Common myeloid progenitor, CD34-positive (primary cell): ENCODE measurements around the gene EDEM1.

Experiments
- CTCF ChIA-PET: fragments of 350-600 bp; sonication (Branson Sonifier 250); formaldehyde crosslinking; loops from one replicate; lab custom pipeline; 2021; ENCODE audit warnings: antibody characterized with exemption; lab: Charles Lee
- POLR2A ChIA-PET: fragments of 350-600 bp; sonication (Branson Sonifier 250); formaldehyde crosslinking; loops from one replicate; lab custom pipeline; 2021; ENCODE audit warnings: antibody characterized with exemption; lab: Charles Lee
- DNase-seq, 3 donors: peaks; one replicate each; pipeline versions ENCODE4 v3.0.0 to v3.0.0-alpha.2; 2013
- H3K27ac ChIP-seq, 2 experiments: 1 replicate in 1 of 2; 2 replicates in 1 of 2; pipeline ENCODE4 v1.7.0; 2013; ENCODE audit warnings: inconsistent platforms in 2 of 2, low read length in 2 of 2, mild to moderate bottlenecking in 2 of 2, low read depth in 1 of 2, moderate library complexity in 1 of 2; ENCODE audit not compliant: severe bottlenecking in 2 of 2, insufficient read depth in 1 of 2, poor library complexity in 1 of 2
- H3K27me3 ChIP-seq, 5 experiments: replicated peaks in 2 of 5; 1 replicate in 3 of 5; 2 replicates in 2 of 5; pipeline versions ENCODE4 v1.6.1 to v1.7.0; 2013; ENCODE audit warnings: low read length in 4 of 5, mild to moderate bottlenecking in 2 of 5, moderate library complexity in 2 of 5, inconsistent platforms in 1 of 5; ENCODE audit not compliant: insufficient read depth in 5 of 5, control insufficient read depth in 4 of 5
- H3K36me3 ChIP-seq, 4 experiments: 1 replicate in 2 of 4; 2 replicates in 2 of 4; pipeline versions ENCODE4 v1.6.1 to v1.7.0; 2013; ENCODE audit warnings: low read length in 3 of 4, control low read depth in 1 of 4, mild to moderate bottlenecking in 1 of 4; ENCODE audit not compliant: control insufficient read depth in 4 of 4, insufficient read depth in 4 of 4
- H3K4me1 ChIP-seq, 4 experiments: 1 replicate in 3 of 4; 2 replicates in 1 of 4; pipeline versions ENCODE4 v1.6.1 to v1.7.1; 2013; ENCODE audit warnings: low read length in 3 of 4, mild to moderate bottlenecking in 3 of 4, control low read depth in 1 of 4, inconsistent platforms in 1 of 4, moderate library complexity in 1 of 4; ENCODE audit not compliant: control insufficient read depth in 4 of 4, insufficient read depth in 4 of 4; ENCODE audit errors: control extremely low read depth in 1 of 4
- H3K4me3 ChIP-seq, 7 experiments: 1 replicate in 4 of 7; 2 replicates in 3 of 7; pipeline versions ENCODE4 v1.5.1 to v1.7.0; 2013; ENCODE audit warnings: mild to moderate bottlenecking in 7 of 7, low read length in 6 of 7, moderate library complexity in 6 of 7, inconsistent platforms in 2 of 7, low read depth in 2 of 7, control low read depth in 1 of 7; ENCODE audit not compliant: insufficient read depth in 4 of 7, control insufficient read depth in 1 of 7; ENCODE audit errors: extremely low read depth in 1 of 7
- H3K9me3 ChIP-seq, 5 experiments: 1 replicate in 4 of 5; 2 replicates in 1 of 5; pipeline versions ENCODE4 v1.6.1 to v1.7.1; 2013; ENCODE audit warnings: low read length in 4 of 5, mild to moderate bottlenecking in 2 of 5, inconsistent platforms in 1 of 5, low read depth in 1 of 5, moderate library complexity in 1 of 5; ENCODE audit not compliant: control insufficient read depth in 4 of 5, insufficient read depth in 2 of 5; ENCODE audit errors: control extremely low read depth in 1 of 5
- WGBS: methylation state at CpG from one replicate; pipeline ENCODE4 v1.1.5; 2013; ENCODE audit not compliant: insufficient coverage; 5-methylcytosine and 5-hydroxymethylcytosine counted together

EDEM1 gene

DNA sequence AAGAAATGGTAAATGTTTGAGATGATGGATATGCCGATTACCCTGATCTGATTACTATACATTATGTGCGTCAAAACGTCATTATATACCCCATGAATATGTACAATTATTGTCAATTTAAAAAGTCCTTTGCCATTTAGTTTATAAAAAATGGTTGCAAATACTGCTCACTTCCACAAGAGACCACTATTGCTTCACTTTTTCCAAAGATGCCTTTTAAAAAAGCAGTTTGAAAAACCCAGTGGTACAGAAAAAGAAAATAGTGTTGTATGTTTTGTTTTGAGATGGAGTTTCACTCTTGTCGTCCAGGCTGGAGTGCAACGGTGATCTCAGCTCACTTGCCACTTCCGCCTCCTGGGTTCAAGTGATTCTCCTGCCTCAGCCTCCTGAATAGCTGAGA lies 39.3 kb downstream of the EDEM1 start:
- Histone ChIP-seq H3K27me3 (no peaks in the 10 kb centered on the region), H3K4me1 (peaks cover 0 to 4% (median 1%) of the 10 kb centered on the region in 4 experiments), H3K4me3 (no peak overlapping the region), H3K36me3 (peaks cover 0 to under 1% (median 0%) of the 10 kb centered on the region in 4 experiments), H3K9me3 (no peaks in the 10 kb centered on the region), H3K27ac (no peak overlapping the region)
- CTCF ChIA-PET = interaction anchor here (1.1 to 2.3 kb wide), 6 partner anchors 10 to 1767 kb away, joined by 3 to 13 read pairs (median 4); no protein-coding TSS in a partner anchor
- POLR2A ChIA-PET = interaction anchor here (0.7 kb wide), 1 partner anchor 1576 kb away, joined by 4 read pairs; no protein-coding TSS in a partner anchor
- WGBS = 33% methylated on average over 3 of the region's 6 CpGs
- peak; percentile 42 to 72 (median 67) for DNase-seq

- no peaks in the 10 kb centered on the region for H3K9me3 ChIP-seq
- H3K4me1 ChIP-seq = peaks cover 0 to 4% (median 1%) of the 10 kb centered on the region in 4 experiments
- WGBS = 92% methylated on average over 6 of the region's 6 CpGs
- POLR2A ChIA-PET = no interaction called here
- no peaks in the 10 kb centered on the region for H3K27me3 ChIP-seq
- CTCF ChIA-PET = interaction anchor here (0.8 to 2.3 kb wide), 9 partner anchors 8 to 1766 kb away, joined by 3 to 13 read pairs (median 3); no protein-coding TSS in a partner anchor
- no peak overlapping the region for H3K27ac ChIP-seq
- no peaks in the 10 kb centered on the region for H3K36me3 ChIP-seq
- DNase-seq = no peak
- H3K4me3 ChIP-seq = no peak overlapping the region
These were observed 40.3 kb downstream of the EDEM1 start for GRCh38 chr3:5227812-5228211.

GRCh38 chr3:5229414-5229813 lies 41.9 kb downstream of the EDEM1 start:
- CTCF ChIA-PET = no interaction called here
- WGBS = 33% methylated on average over 1 of the region's 2 CpGs
- POLR2A ChIA-PET = interaction anchor here (0.6 kb wide), 1 partner anchor 9 kb away, joined by 3 read pairs; no protein-coding TSS in a partner anchor
- Histone ChIP-seq H3K4me1 (peaks cover 0 to 4% (median 1%) of the 10 kb centered on the region in 4 experiments), H3K9me3 (no peaks in the 10 kb centered on the region), H3K27ac (no peak overlapping the region), H3K27me3 (no peaks in the 10 kb centered on the region), H3K36me3 (no peaks in the 10 kb centered on the region), H3K4me3 (no peak overlapping the region)
- no peak for DNase-seq

DNA sequence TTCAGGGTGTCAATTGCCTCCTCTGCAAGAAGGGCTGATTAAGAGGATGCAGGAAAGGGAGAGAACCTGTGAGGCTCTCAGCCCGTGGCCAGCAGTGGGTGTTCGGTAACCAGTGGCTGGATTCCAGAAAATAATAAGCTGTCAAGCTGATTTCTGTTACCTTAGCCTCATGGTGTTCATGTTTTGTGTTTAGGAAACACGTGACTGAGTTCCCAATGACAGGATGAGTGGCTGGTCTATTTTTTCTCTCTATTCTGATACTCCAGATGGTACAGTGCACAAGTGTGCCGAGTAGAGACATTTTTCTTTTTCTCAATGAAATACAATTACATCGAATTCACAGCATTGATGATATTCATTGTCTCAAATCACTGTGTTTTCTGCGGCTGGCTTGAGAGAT lies 43.6 kb downstream of the EDEM1 start:
- 20% methylated on average over 1 of the region's 6 CpGs for WGBS
- no peaks in the 10 kb centered on the region for H3K36me3 ChIP-seq
- H3K9me3 ChIP-seq = no peaks in the 10 kb centered on the region
- CTCF ChIA-PET = no interaction called here
- peaks cover 0 to 4% (median 1%) of the 10 kb centered on the region in 4 experiments for H3K4me1 ChIP-seq
- POLR2A ChIA-PET = no interaction called here
- H3K4me3 ChIP-seq = no peak overlapping the region
- H3K27ac ChIP-seq = no peak overlapping the region
- no peaks in the 10 kb centered on the region for H3K27me3 ChIP-seq
- no peak for DNase-seq

- DNase-seq = no peak
- Histone ChIP-seq H3K4me1 (peaks cover 0 to 4% (median 1%) of the 10 kb centered on the region in 4 experiments), H3K27me3 (no peaks in the 10 kb centered on the region), H3K9me3 (no peaks in the 10 kb centered on the region), H3K27ac (no peak overlapping the region), H3K36me3 (no peaks in the 10 kb centered on the region), H3K4me3 (no peak overlapping the region)
- POLR2A ChIA-PET = no interaction called here
- WGBS = no CpG with 5 or more reads among the region's 2 CpGs
- CTCF ChIA-PET = interaction anchor here (1.1 kb wide), 1 partner anchor 12 kb away, joined by 3 read pairs; no protein-coding TSS in a partner anchor
These were observed 44.0 kb downstream of the EDEM1 start for GRCh38 chr3:5231487-5231886.

- Histone ChIP-seq H3K9me3 (no peaks in the 10 kb centered on the region), H3K27ac (no peak overlapping the region), H3K4me3 (no peak overlapping the region), H3K27me3 (no peaks in the 10 kb centered on the region), H3K4me1 (peaks cover 0 to 4% (median 1%) of the 10 kb centered on the region in 4 experiments), H3K36me3 (no peaks in the 10 kb centered on the region)
- POLR2A ChIA-PET = no interaction called here
- no peak for DNase-seq
- CTCF ChIA-PET = interaction anchor here (1.1 kb wide), 1 partner anchor 13 kb away, joined by 3 read pairs; no protein-coding TSS in a partner anchor
- 77% methylated on average over 6 of the region's 6 CpGs for WGBS
These were observed 45.1 kb downstream of the EDEM1 start for GRCh38 chr3:5232570-5232969.

- no peak for DNase-seq
- CTCF ChIA-PET = interaction anchor here (0.7 kb wide), 1 partner anchor 487 kb away, joined by 3 read pairs; no protein-coding TSS in a partner anchor
- POLR2A ChIA-PET = no interaction called here
These were observed 45.5 kb downstream of the EDEM1 start for GRCh38 chr3:5233026-5233425.

More at GRCh38 chr3:5233026-5233425, 45.5 kb downstream of the EDEM1 start:
- 80% methylated on average over 1 of the region's 2 CpGs for WGBS
- Histone ChIP-seq H3K4me1 (peaks cover 0 to 4% (median 1%) of the 10 kb centered on the region in 4 experiments), H3K27ac (no peak overlapping the region), H3K36me3 (no peaks in the 10 kb centered on the region), H3K27me3 (no peaks in the 10 kb centered on the region), H3K9me3 (no peaks in the 10 kb centered on the region), H3K4me3 (no peak overlapping the region)
